WTC11 (cell line): ENCODE data around the gene TRIP11. TPM values are rescaled to one million over a fixed set of nuclear protein-coding genes. Genes with fewer than 3 reads are reported as not detected.

ENCODE experiments used
- ATAC-seq: fragments of 200-7000 bp; cut with Tn5 transposase; 2 replicates; pipeline ENCODE4 v1.10.0; 2021; ENCODE audit warnings: mild to moderate bottlenecking, moderate library complexity
- CTCF ChIA-PET: fragments of 300-600 bp; sonication (Branson Sonifier 250); formaldehyde crosslinking; loops from one replicate; lab custom pipeline; 2021; ENCODE audit warnings: antibody characterized with exemption; lab: Charles Lee
- POLR2A ChIA-PET: fragments of 350-600 bp; sonication (Branson Sonifier 250); formaldehyde crosslinking; loops from one replicate; lab custom pipeline; 2021; ENCODE audit warnings: antibody characterized with exemption; lab: Charles Lee
- DNase-seq: peaks from one replicate; pipeline ENCODE4 v3.0.0; 2021; ENCODE audit warnings: low spot score
- H3K27ac Mint-ChIP-seq: 2 replicates; pipeline ENCODE4 v1.8.0; 2021; ENCODE audit warnings: mixed read lengths
- H3K27me3 Mint-ChIP-seq: 2 replicates; pipeline ENCODE4 v1.8.0; 2021; ENCODE audit warnings: low read depth, mild to moderate bottlenecking, moderate library complexity, mixed read lengths
- H3K36me3 Mint-ChIP-seq: 2 replicates; pipeline ENCODE4 v1.8.0; 2021; ENCODE audit warnings: mixed read lengths
- H3K4me1 Mint-ChIP-seq: 2 replicates; pipeline ENCODE4 v1.8.0; 2022; ENCODE audit warnings: mixed read lengths
- H3K4me3 Mint-ChIP-seq: 2 replicates; pipeline ENCODE4 v1.8.0; 2021; ENCODE audit warnings: mild to moderate bottlenecking, moderate library complexity, mixed read lengths
- H3K9me3 Mint-ChIP-seq: 2 replicates; pipeline ENCODE4 v1.8.0; 2021; ENCODE audit warnings: mixed read lengths
- CREB1 ChIP-seq: sonication (generic); formaldehyde crosslinking; IDR thresholded peaks from 2 replicates; pipeline ENCODE4 v1.8.0; 2023; ENCODE audit warnings: mild to moderate bottlenecking, missing genetic modification reagents
- ELF4 ChIP-seq: sonication (generic); formaldehyde crosslinking; IDR thresholded peaks from 2 replicates; pipeline ENCODE4 v1.8.1; 2022; ENCODE audit warnings: low read depth, mild to moderate bottlenecking, moderate library complexity, missing genetic modification reagents
- EMX1 ChIP-seq: fragments of 250-450 bp; sonication (Bioruptor Pico); IDR thresholded peaks from 2 replicates; pipeline ENCODE4 v1.8.0; 2021; ENCODE audit warnings: mild to moderate bottlenecking
- ESRRA ChIP-seq: sonication (generic); formaldehyde crosslinking; IDR thresholded peaks from 2 replicates; pipeline ENCODE4 v1.8.1; 2022; ENCODE audit warnings: mild to moderate bottlenecking, missing genetic modification reagents, borderline replicate concordance
- FOXK1 ChIP-seq: sonication (generic); formaldehyde crosslinking; IDR thresholded peaks from 2 replicates; pipeline ENCODE4 v1.8.0; 2022; ENCODE audit warnings: mild to moderate bottlenecking, moderate library complexity, missing genetic modification reagents
- HMGA2 ChIP-seq: fragments of 250-450 bp; sonication (Bioruptor Pico); IDR thresholded peaks from 2 replicates; pipeline ENCODE4 v1.4.0; 2021; ENCODE audit warnings: mild to moderate bottlenecking, moderate library complexity
- KAT7 ChIP-seq: sonication (generic); formaldehyde crosslinking; IDR thresholded peaks from 2 replicates; pipeline ENCODE4 v1.8.1; 2023; ENCODE audit warnings: missing genetic modification reagents, mild to moderate bottlenecking, borderline replicate concordance
- NR3C1 ChIP-seq: sonication (generic); formaldehyde crosslinking; conservative IDR thresholded peaks from 2 replicates; pipeline ENCODE4 v1.8.1; 2023; ENCODE audit warnings: low read depth, mild to moderate bottlenecking, missing genetic modification reagents
- PRRX2 ChIP-seq: fragments of 250-450 bp; sonication (Bioruptor Pico); IDR thresholded peaks from 2 replicates; pipeline ENCODE4 v1.8.0; 2021; ENCODE audit warnings: mild to moderate bottlenecking
- RELA ChIP-seq: sonication (generic); formaldehyde crosslinking; IDR thresholded peaks from 2 replicates; pipeline ENCODE4 v1.8.1; 2022; ENCODE audit warnings: missing genetic modification reagents, mild to moderate bottlenecking, borderline replicate concordance
- RORB ChIP-seq: fragments of 250-450 bp; sonication (Bioruptor Pico); IDR thresholded peaks from 2 replicates; pipeline ENCODE4 v1.9.0; 2021; ENCODE audit warnings: mild to moderate bottlenecking
- TEAD4 ChIP-seq: sonication (generic); formaldehyde crosslinking; IDR thresholded peaks from 2 replicates; pipeline ENCODE4 v1.8.0; 2022; ENCODE audit warnings: mild to moderate bottlenecking, missing genetic modification reagents
- ZBTB21 ChIP-seq: sonication (generic); formaldehyde crosslinking; IDR thresholded peaks from 2 replicates; pipeline ENCODE4 v1.8.1; 2023; ENCODE audit warnings: mild to moderate bottlenecking, missing genetic modification reagents, borderline replicate concordance
- ZNF396 ChIP-seq: fragments of 250-450 bp; sonication (Bioruptor Pico); IDR thresholded peaks from 2 replicates; pipeline ENCODE4 v1.8.0; 2021; ENCODE audit warnings: mild to moderate bottlenecking, moderate library complexity, borderline replicate concordance
- total RNA-seq: library from RNA; stranded (reverse); gene quantifications from 3 replicates; pipeline ENCODE4 v1.2.3, GENCODE V29; 2021
- TF ChIP-seq, protein P1 (sequence below): sonication (generic); formaldehyde crosslinking; IDR thresholded peaks from 2 replicates; pipeline ENCODE4 v1.8.1; 2022; ENCODE audit warnings: mild to moderate bottlenecking, missing genetic modification reagents, moderate library complexity, borderline replicate concordance
- TF ChIP-seq, protein P2 (sequence below): fragments of 200-600 bp; IDR thresholded peaks from 2 replicates; pipeline ENCODE4 v1.8.0; 2022; ENCODE audit warnings: antibody characterized with exemption
- TF ChIP-seq, protein P3 (sequence below): sonication (generic); formaldehyde crosslinking; conservative IDR thresholded peaks from 2 replicates; pipeline ENCODE4 v1.8.1; 2023; ENCODE audit warnings: mild to moderate bottlenecking, low read depth, missing genetic modification reagents, moderate library complexity
- TF ChIP-seq, protein P4 (sequence below): sonication (generic); formaldehyde crosslinking; IDR thresholded peaks from 2 replicates; pipeline ENCODE4 v1.8.0; 2022; ENCODE audit warnings: mild to moderate bottlenecking, missing genetic modification reagents
- TF ChIP-seq, protein P5 (sequence below): sonication (generic); formaldehyde crosslinking; IDR thresholded peaks from 2 replicates; pipeline ENCODE4 v1.8.1; 2023; ENCODE audit warnings: mild to moderate bottlenecking, missing genetic modification reagents, moderate library complexity
- TF ChIP-seq, protein P6 (sequence below): fragments of 250-450 bp; sonication (Bioruptor Pico); conservative IDR thresholded peaks from 2 replicates; pipeline ENCODE4 v1.9.0; 2021; ENCODE audit warnings: mild to moderate bottlenecking
- TF ChIP-seq, protein P7 (sequence below): fragments of 250-450 bp; sonication (Bioruptor Pico); IDR thresholded peaks from 2 replicates; pipeline ENCODE4 v1.8.0; 2021; ENCODE audit warnings: mild to moderate bottlenecking
- TF ChIP-seq, protein P8 (sequence below): sonication (generic); formaldehyde crosslinking; IDR thresholded peaks from 2 replicates; pipeline ENCODE4 v1.8.0; 2023; ENCODE audit warnings: missing genetic modification reagents

TRIP11 gene
- total RNA-seq, 1 experiment from 2014 or later: 34.4 TPM

DNA sequence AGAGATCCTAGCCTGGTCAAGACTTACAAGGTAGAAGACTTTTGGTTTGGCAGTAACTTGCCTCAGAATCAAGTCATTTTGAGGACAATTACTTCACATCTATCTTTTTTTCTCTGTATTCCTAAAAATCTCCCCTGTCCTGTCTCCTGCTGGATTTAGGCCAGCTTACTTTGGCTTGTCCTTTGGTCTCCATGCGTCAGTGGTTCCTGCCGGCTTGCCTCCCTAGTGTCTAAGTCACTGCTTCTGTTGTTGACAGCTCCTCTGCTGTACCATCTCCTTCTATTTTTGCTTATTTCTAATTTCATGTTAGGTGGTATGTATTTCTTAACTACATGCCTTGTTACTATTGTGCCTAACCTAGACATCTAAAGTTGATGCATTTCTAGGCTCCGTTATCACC, 52.7 kb downstream of the TRIP11 start:
- Mint-ChIP-seq H3K4me1 (no peaks in the 10 kb centered on the region), H3K27me3 (no peaks in the 10 kb centered on the region), H3K36me3 (peaks cover 25% of the 10 kb centered on the region), H3K27ac (no peak overlapping the region), H3K9me3 (no peaks in the 10 kb centered on the region), H3K4me3 (no peak overlapping the region)
- CTCF ChIA-PET: no interaction called here
- no peak for ATAC-seq
- POLR2A ChIA-PET: no interaction called here
- TF ChIP-seq ZBTB21 (CRISPR knock-in tag) (no peak), KAT7 (CRISPR knock-in tag) (no peak), RORB (CRISPR knock-in tag) (no peak), NR3C1 (no peak), EMX1 (CRISPR knock-in tag) (no peak), ESRRA (CRISPR knock-in tag) (no peak), PRRX2 (CRISPR knock-in tag) (no peak), ZNF396 (CRISPR knock-in tag) (no peak), HMGA2 (CRISPR knock-in tag) (no peak)
- TF ChIP-seq, protein P1, sequence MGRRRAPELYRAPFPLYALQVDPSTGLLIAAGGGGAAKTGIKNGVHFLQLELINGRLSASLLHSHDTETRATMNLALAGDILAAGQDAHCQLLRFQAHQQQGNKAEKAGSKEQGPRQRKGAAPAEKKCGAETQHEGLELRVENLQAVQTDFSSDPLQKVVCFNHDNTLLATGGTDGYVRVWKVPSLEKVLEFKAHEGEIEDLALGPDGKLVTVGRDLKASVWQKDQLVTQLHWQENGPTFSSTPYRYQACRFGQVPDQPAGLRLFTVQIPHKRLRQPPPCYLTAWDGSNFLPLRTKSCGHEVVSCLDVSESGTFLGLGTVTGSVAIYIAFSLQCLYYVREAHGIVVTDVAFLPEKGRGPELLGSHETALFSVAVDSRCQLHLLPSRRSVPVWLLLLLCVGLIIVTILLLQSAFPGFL: no peak
- TF ChIP-seq, protein P2, sequence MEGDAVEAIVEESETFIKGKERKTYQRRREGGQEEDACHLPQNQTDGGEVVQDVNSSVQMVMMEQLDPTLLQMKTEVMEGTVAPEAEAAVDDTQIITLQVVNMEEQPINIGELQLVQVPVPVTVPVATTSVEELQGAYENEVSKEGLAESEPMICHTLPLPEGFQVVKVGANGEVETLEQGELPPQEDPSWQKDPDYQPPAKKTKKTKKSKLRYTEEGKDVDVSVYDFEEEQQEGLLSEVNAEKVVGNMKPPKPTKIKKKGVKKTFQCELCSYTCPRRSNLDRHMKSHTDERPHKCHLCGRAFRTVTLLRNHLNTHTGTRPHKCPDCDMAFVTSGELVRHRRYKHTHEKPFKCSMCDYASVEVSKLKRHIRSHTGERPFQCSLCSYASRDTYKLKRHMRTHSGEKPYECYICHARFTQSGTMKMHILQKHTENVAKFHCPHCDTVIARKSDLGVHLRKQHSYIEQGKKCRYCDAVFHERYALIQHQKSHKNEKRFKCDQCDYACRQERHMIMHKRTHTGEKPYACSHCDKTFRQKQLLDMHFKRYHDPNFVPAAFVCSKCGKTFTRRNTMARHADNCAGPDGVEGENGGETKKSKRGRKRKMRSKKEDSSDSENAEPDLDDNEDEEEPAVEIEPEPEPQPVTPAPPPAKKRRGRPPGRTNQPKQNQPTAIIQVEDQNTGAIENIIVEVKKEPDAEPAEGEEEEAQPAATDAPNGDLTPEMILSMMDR: no peak
- TF ChIP-seq, protein P3, sequence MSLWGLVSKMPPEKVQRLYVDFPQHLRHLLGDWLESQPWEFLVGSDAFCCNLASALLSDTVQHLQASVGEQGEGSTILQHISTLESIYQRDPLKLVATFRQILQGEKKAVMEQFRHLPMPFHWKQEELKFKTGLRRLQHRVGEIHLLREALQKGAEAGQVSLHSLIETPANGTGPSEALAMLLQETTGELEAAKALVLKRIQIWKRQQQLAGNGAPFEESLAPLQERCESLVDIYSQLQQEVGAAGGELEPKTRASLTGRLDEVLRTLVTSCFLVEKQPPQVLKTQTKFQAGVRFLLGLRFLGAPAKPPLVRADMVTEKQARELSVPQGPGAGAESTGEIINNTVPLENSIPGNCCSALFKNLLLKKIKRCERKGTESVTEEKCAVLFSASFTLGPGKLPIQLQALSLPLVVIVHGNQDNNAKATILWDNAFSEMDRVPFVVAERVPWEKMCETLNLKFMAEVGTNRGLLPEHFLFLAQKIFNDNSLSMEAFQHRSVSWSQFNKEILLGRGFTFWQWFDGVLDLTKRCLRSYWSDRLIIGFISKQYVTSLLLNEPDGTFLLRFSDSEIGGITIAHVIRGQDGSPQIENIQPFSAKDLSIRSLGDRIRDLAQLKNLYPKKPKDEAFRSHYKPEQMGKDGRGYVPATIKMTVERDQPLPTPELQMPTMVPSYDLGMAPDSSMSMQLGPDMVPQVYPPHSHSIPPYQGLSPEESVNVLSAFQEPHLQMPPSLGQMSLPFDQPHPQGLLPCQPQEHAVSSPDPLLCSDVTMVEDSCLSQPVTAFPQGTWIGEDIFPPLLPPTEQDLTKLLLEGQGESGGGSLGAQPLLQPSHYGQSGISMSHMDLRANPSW (CRISPR knock-in tag): no peak
- TF ChIP-seq, protein P4, sequence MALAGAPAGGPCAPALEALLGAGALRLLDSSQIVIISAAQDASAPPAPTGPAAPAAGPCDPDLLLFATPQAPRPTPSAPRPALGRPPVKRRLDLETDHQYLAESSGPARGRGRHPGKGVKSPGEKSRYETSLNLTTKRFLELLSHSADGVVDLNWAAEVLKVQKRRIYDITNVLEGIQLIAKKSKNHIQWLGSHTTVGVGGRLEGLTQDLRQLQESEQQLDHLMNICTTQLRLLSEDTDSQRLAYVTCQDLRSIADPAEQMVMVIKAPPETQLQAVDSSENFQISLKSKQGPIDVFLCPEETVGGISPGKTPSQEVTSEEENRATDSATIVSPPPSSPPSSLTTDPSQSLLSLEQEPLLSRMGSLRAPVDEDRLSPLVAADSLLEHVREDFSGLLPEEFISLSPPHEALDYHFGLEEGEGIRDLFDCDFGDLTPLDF (CRISPR knock-in tag): no peak
- TF ChIP-seq, protein P5, sequence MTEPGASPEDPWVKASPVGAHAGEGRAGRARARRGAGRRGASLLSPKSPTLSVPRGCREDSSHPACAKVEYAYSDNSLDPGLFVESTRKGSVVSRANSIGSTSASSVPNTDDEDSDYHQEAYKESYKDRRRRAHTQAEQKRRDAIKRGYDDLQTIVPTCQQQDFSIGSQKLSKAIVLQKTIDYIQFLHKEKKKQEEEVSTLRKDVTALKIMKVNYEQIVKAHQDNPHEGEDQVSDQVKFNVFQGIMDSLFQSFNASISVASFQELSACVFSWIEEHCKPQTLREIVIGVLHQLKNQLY: no peak
- no peak for DNase-seq

DNA sequence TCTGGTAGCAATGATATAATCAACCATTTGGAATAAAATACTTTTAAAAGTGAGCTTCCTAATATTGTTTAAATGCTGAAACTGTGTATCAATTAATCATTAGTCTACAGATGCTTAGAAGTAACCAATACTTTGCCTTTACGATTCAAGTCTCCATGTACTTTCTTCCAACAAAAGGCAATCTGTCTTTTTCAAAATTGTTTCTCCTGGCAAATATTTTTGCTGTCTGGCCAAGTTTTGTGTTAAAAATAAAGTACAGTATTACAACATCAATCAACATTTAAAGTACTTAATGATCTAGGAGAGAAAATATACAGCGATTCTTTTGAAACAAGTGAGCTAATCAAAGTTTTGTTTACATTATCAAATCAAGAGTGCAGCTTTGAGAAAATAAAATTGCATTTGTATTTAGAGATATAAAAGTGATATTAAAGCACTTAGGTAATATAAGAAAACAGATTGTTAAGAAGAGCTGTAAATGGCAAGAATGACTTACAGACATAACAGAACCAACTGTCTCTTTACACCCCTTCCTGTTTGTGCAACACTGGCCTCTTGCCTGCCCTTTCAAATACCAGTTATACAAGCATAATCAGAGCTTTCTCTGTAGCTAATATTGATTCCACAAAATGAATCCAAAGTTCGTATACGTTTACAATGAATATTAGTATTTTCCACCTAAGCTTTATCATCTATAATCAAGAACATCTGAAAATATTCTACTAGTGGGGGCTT, 54.2 kb downstream of the TRIP11 start:
- no peak for ATAC-seq
- H3K27ac Mint-ChIP-seq: no peak overlapping the region
- H3K27me3 Mint-ChIP-seq: no peaks in the 10 kb centered on the region
- DNase-seq: no peak
- no peaks in the 10 kb centered on the region for H3K4me1 Mint-ChIP-seq
- no peaks in the 10 kb centered on the region for H3K9me3 Mint-ChIP-seq
- ChIA-PET POLR2A (no interaction called here), CTCF (interaction anchor here (2.9 kb wide), 1 partner anchor 11 kb away, joined by 13 read pairs; no protein-coding TSS in a partner anchor)
- H3K4me3 Mint-ChIP-seq: no peak overlapping the region
- H3K36me3 Mint-ChIP-seq: peaks cover 22% of the 10 kb centered on the region
- TF ChIP-seq CREB1 (CRISPR knock-in tag) (no peak), RELA (CRISPR knock-in tag) (no peak), TEAD4 (CRISPR knock-in tag) (no peak), ELF4 (CRISPR knock-in tag) (no peak), RORB (CRISPR knock-in tag) (no peak), FOXK1 (CRISPR knock-in tag) (no peak)
- TF ChIP-seq, protein P6, sequence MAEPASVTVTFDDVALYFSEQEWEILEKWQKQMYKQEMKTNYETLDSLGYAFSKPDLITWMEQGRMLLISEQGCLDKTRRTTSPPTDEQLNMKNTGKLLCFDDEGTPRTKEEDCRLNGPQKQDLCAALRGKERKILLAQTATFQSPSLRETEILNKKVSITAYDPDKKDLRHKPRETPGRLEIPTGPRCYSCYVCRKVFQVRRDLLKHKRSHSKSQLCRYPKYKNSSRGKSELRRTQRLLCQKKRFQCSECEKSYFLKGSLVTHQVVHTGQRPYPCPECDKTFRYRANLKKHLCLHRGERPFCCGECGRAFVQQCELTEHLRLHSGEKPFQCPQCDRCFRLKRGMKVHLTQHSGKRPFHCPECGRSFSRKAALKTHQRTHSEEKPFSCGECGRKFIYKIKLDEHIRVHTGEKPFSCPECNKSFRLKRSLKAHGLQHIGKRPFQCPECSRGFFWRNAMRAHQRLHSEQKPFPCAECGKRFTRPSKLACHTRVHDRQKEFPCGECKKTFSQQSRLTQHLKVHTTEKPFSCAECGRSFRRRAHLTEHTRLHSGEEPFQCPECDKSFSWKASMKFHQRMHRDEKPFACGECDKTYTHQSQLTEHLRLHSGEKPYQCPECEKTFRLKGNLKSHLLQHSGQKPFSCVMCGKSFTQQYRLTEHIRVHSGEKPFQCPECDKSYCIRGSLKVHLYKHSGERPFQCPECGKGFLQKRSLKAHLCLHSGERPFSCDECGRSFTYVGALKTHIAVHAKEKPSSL (CRISPR knock-in tag): no peak
- TF ChIP-seq, protein P4 (CRISPR knock-in tag): no peak
- TF ChIP-seq, protein P7, sequence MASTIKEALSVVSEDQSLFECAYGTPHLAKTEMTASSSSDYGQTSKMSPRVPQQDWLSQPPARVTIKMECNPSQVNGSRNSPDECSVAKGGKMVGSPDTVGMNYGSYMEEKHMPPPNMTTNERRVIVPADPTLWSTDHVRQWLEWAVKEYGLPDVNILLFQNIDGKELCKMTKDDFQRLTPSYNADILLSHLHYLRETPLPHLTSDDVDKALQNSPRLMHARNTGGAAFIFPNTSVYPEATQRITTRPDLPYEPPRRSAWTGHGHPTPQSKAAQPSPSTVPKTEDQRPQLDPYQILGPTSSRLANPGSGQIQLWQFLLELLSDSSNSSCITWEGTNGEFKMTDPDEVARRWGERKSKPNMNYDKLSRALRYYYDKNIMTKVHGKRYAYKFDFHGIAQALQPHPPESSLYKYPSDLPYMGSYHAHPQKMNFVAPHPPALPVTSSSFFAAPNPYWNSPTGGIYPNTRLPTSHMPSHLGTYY (CRISPR knock-in tag): no peak
- TF ChIP-seq, protein P8, sequence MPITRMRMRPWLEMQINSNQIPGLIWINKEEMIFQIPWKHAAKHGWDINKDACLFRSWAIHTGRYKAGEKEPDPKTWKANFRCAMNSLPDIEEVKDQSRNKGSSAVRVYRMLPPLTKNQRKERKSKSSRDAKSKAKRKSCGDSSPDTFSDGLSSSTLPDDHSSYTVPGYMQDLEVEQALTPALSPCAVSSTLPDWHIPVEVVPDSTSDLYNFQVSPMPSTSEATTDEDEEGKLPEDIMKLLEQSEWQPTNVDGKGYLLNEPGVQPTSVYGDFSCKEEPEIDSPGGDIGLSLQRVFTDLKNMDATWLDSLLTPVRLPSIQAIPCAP: no peak
